Gastrocnemius medialis (tissue), 4 donors: ENCODE measurements around the gene UBE2J1.

Experiments used
- CTCF ChIP-seq, 5 experiments: fragments of 450-650 bp in 3 of 5; fragments of 200-600 bp in 2 of 5; sonication (generic) in 2 of 5; IDR thresholded peaks in 4 of 5; conservative IDR thresholded peaks in 1 of 5; 1 replicate in 4 of 5; 2 replicates in 1 of 5; pipeline ENCODE4 v1.5.1; 2016 to 2019; ENCODE audit warnings: antibody characterized with exemption in 5 of 5, mild to moderate bottlenecking in 3 of 5, moderate library complexity in 3 of 5
- POLR2A ChIP-seq, 2 donors: fragments of 450-650 bp; IDR thresholded peaks; one replicate each; pipeline ENCODE4 v1.6.1; 2017; ENCODE audit warnings: antibody characterized with exemption in 2 of 2, mild to moderate bottlenecking in 2 of 2, moderate library complexity in 2 of 2

- no peak for TF ChIP-seq CTCF (IDR thresholded peaks at IDR 0.05 in 4 of 5, conservative IDR thresholded peaks at IDR 0.05 in 1 of 5)
- no peak for TF ChIP-seq POLR2A (IDR thresholded peaks at IDR 0.05)
Measured at GRCh38 chr6:89355511-89356194, 3.1 kb upstream of the UBE2J1 start.
